Heart right ventricle (tissue), 16 donors: ENCODE measurements around the gene RASGRF2. TPM values are rescaled to one million over a fixed set of nuclear protein-coding genes. Genes with fewer than 3 reads are reported as not detected.
A peak's percentile ranks its signal among the peaks of the same experiment; 100 is the strongest.

ENCODE experiments used
- ATAC-seq, 8 donors: fragments of 200-7000 bp; cut with Tn5 transposase; one replicate each; pipeline ENCODE4 v1.9.1; 2020; ENCODE audit warnings: mild to moderate bottlenecking in 8 of 8, moderate library complexity in 8 of 8, moderate number of reproducible peaks in 1 of 8
- DNase-seq, 2 donors: peaks; one replicate each; pipeline ENCODE4 v3.0.0-alpha.2; 2020
- H3K27ac ChIP-seq, 10 donors: fragments of 200-600 bp; sonication (generic) in 2 of 10; one replicate each; pipeline versions ENCODE4 v1.5.0 to v1.8.0; 2020 to 2022; ENCODE audit warnings: mild to moderate bottlenecking in 3 of 10
- H3K27me3 ChIP-seq, 7 donors: fragments of 200-600 bp; one replicate each; pipeline ENCODE4 v1.8.0; 2021 to 2022; ENCODE audit warnings: mild to moderate bottlenecking in 2 of 7
- H3K36me3 ChIP-seq, 9 donors: fragments of 200-600 bp; sonication (generic) in 1 of 9; one replicate each; pipeline versions ENCODE4 v1.5.0 to v1.8.0; 2020 to 2022; ENCODE audit warnings: mild to moderate bottlenecking in 2 of 9
- H3K4me1 ChIP-seq, 9 donors: fragments of 200-600 bp; sonication (generic) in 1 of 9; one replicate each; pipeline versions ENCODE4 v1.5.0 to v1.8.0; 2020 to 2022; ENCODE audit warnings: mild to moderate bottlenecking in 4 of 9
- H3K4me3 ChIP-seq, 10 donors: fragments of 200-600 bp; sonication (generic) in 2 of 10; one replicate each; pipeline versions ENCODE4 v1.5.0 to v1.8.0; 2020 to 2022; ENCODE audit warnings: mild to moderate bottlenecking in 7 of 10, moderate library complexity in 2 of 10
- H3K9me3 ChIP-seq, 11 donors: fragments of 200-600 bp in 10 of 11; sonication (generic) in 2 of 11; one replicate each; pipeline versions ENCODE4 v1.5.0 to v1.8.0; 2013 to 2022; ENCODE audit warnings: mild to moderate bottlenecking in 2 of 11, control low read depth in 1 of 11, moderate library complexity in 1 of 11
- WGBS, 2 donors: extraction: QIAGEN DNeasy Blood & Tissue Kit; methylation state at CpG; one replicate each; pipeline ENCODE4 v1.1.7; 2013; ENCODE audit warnings: inconsistent platforms in 1 of 2; 5-methylcytosine and 5-hydroxymethylcytosine counted together
- intact Hi-C, 10 donors: fragments of 100-400 bp; cut with DNase I; formaldehyde crosslinking; loops; one replicate each; pipeline versions ENCODE4 v1.11.1 to v1.14.2; 2022
- polyA plus RNA-seq, 2 donors: library from polyadenylated mRNA; stranded (reverse); fragments of 200-250 nt; gene quantifications; one replicate each; pipeline ENCODE4 v1.2.3, GENCODE V29; 2013
- total RNA-seq, 10 donors: library from RNA; stranded (reverse); fragmentation: NEBNext Ultra II Directional in 3 of 10; extraction: Animal tissue kit (Norgen Biotek cat#: 25700) in 3 of 10; gene quantifications; one replicate each; pipeline versions ENCODE4 v1.2.1 to v1.2.4, GENCODE V29; 2021 to 2023
- TF ChIP-seq, protein P1 (sequence below), 9 donors: fragments of 200-600 bp; sonication (generic) in 2 of 9; IDR thresholded peaks; one replicate each; pipeline versions ENCODE4 v1.5.0 to v1.8.0; 2021 to 2022; ENCODE audit warnings: antibody characterized with exemption in 9 of 9, mild to moderate bottlenecking in 5 of 9, moderate library complexity in 1 of 9
- donor health status: Arrhythmogenic right ventricular cardiomyopathy.
- donor health status: ischemic (EF 13 %, LVEDD 7.1; RV severe dilation, severe dysfunction).
- donor health status: healthy with polysubstance abuse.
- donor health status: DM: no; HTN: yes; CAD: no.
- donor health status: DM: no; HTN: no; CAD: no.
- donor health status: ischemic (EF 25% LVEDD 6.9; RV normal size, moderate dysfunction).
- donor health status: ischemic (EF 25% LVEDD 5.7; RV mildly dilated, moderate dysfunction).
- donor health status: healthy.
- donor health status: DM: yes; HTN: yes; CAD: no.
- donor health status: Ischemic cardiomyopathy.
- donor health status: ischemic (EF 35%, LVEDD 5.7; RV mildly dilated, moderate dysfunction).
- donor health status: nonischemic (EF 11% LVEDD 7.7; RV severe dilation, severe dysfunction).
- donor health status: DM: yes; HTN: yes; CAD: no.
- donor health status: PGD.
- donor health status: ischemic (EF 29% LVEDD 5.4; RV normal size, mild dysfunction).
- donor health status: nonischemic (EF 23%, LVEDD 6.1; RV moderate dilation, normal function).

Gene RASGRF2
- total and polyA plus RNA-seq, 12 donors = 2.9 to 13.4 (median 6.8) TPM

DNA sequence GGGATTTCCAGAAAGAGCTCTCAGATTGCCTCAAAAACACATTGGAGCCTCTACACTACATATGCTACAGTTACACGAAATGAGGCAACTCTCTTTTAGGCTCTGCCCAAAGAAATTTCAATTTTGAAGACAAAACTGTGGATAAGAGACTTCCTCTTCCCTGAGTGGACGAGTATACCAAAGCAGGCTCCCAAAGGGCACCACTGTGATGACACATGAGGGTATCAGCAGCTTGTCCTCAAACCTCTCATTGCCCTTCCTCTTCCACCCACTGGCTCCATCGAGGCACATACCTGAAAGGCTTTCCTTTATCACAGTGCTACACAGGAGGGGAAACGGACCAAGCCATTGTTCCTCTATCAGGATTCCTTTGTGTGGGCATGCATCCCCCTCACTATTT, 284.3 kb downstream of the RASGRF2 start:
- peaks cover 0 to 31% (median 0%) of the 10 kb centered on the region in 9 donors for H3K36me3 ChIP-seq
- no peaks in the 10 kb centered on the region for H3K9me3 ChIP-seq
- TF ChIP-seq, protein P1, sequence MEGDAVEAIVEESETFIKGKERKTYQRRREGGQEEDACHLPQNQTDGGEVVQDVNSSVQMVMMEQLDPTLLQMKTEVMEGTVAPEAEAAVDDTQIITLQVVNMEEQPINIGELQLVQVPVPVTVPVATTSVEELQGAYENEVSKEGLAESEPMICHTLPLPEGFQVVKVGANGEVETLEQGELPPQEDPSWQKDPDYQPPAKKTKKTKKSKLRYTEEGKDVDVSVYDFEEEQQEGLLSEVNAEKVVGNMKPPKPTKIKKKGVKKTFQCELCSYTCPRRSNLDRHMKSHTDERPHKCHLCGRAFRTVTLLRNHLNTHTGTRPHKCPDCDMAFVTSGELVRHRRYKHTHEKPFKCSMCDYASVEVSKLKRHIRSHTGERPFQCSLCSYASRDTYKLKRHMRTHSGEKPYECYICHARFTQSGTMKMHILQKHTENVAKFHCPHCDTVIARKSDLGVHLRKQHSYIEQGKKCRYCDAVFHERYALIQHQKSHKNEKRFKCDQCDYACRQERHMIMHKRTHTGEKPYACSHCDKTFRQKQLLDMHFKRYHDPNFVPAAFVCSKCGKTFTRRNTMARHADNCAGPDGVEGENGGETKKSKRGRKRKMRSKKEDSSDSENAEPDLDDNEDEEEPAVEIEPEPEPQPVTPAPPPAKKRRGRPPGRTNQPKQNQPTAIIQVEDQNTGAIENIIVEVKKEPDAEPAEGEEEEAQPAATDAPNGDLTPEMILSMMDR (IDR thresholded peaks at IDR 0.05) = no peak
- ATAC-seq (peak in 2 of 8 donors; percentile 2 to 3), DNase-seq (no peak)
- H3K4me1 ChIP-seq = peaks cover 26 to 100% (median 90%) of the 10 kb centered on the region in 9 donors
- 47 to 64% methylated on average over 4 of the region's 4 CpGs for WGBS, 2 donors
- intact Hi-C loops = no loop called here
- H3K4me3 ChIP-seq = no peak overlapping the region
- H3K27me3 ChIP-seq = no peaks in the 10 kb centered on the region
- H3K27ac ChIP-seq = peak overlapping the region in 8 of 10 donors; percentile 2 to 66 (median 47)

DNA sequence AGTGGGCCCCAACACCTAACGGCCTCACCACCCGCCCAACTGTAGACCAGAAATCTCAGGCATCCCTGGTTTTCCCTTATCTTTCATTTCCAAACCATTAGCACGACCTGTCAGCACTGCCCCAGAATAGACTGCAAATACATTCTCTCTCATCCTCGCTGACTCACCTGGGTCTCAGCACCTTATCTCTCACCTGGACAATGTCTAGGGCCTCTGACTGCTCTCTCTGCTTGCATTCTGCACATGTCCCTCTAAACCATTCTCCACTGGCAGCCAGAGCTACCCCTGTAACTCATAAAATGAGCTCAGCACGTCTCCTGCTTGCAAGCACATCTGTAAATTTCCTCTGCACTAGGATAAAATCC, 285.7 kb downstream of the RASGRF2 start:
- DNase-seq = no peak
- WGBS, 2 donors = 41 to 68% methylated on average over 5 of the region's 5 CpGs
- intact Hi-C loops = loop anchor here in 1 of 10 donors (5.0 kb wide), 1 partner anchor 51 kb away; no protein-coding TSS in a partner anchor
- ATAC-seq = peak in 1 of 8 donors; percentile 5
- no peak overlapping the region for H3K4me3 ChIP-seq
- peak overlapping the region in 5 of 10 donors; percentile 18 to 64 (median 59) for H3K27ac ChIP-seq
- no peaks in the 10 kb centered on the region for H3K9me3 ChIP-seq
- no peaks in the 10 kb centered on the region for H3K27me3 ChIP-seq
- peaks cover 0 to 30% (median 0%) of the 10 kb centered on the region in 9 donors for H3K36me3 ChIP-seq
- H3K4me1 ChIP-seq = peaks cover 26 to 99% (median 84%) of the 10 kb centered on the region in 9 donors
- TF ChIP-seq, protein P1 (IDR thresholded peaks at IDR 0.05) = no peak

DNA sequence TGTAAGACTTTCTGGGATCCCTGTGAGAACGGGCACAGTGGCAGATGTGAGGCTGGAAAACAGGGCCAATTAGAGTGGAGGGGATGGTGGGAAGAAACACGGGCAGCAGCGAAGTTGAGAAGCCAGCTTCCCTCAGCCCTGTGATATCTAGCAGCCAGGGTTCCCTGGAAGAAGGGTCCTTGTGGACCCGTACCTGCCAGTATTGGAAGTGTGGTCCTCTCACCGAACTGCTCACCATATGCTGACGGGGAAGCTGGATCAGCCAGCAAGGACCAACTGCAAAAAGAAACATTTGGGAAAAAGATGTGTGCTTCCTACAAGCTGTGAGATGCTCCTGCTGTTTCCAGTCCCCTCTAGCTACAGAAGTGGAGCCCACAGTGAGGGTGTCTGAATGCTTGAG, 286.5 kb downstream of the RASGRF2 start:
- no peaks in the 10 kb centered on the region for H3K9me3 ChIP-seq
- intact Hi-C loops = loop anchor here in 1 of 10 donors (5.0 kb wide), 1 partner anchor 51 kb away; no protein-coding TSS in a partner anchor
- WGBS, 2 donors = 52 to 70% methylated on average over 6 of the region's 6 CpGs
- H3K27ac ChIP-seq = peak overlapping the region in 5 of 10 donors; percentile 2 to 64 (median 59)
- no peak for DNase-seq
- TF ChIP-seq, protein P1 (IDR thresholded peaks at IDR 0.05) = no peak
- no peak overlapping the region for H3K4me3 ChIP-seq
- peaks cover 0 to 35% (median 4%) of the 10 kb centered on the region in 9 donors for H3K36me3 ChIP-seq
- H3K4me1 ChIP-seq = peaks cover 26 to 98% (median 86%) of the 10 kb centered on the region in 9 donors
- no peak for ATAC-seq
- H3K27me3 ChIP-seq = no peaks in the 10 kb centered on the region

DNA sequence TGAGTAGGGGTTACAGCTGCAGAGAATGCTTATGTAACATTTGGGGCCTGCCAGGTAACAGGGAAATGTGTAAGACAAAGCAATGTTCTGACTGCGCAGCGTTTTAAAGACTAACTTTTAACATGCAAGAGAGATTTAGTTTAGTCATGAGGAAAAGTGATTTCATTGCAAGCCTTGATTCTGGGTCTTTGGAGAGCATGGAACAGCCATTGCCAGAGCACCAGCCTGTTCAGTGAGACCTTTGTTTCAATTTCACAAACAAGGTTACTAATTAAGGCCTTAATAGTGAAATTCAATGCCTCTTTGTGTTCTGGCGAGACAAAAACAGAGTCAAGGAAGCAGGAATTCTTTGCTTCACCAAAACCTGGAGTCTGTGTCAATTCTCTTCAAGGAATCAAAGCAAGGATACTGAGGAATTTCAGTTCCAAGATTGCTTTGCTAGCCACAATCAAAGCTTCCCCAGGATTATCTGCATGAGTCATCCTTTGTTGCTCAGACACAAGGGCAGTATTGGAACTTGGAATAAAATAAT, 287.3 kb downstream of the RASGRF2 start:
- Histone ChIP-seq H3K4me1 (peaks cover 23 to 98% (median 81%) of the 10 kb centered on the region in 9 donors), H3K27ac (peak overlapping the region in 6 of 10 donors; percentile 2 to 64 (median 32)), H3K27me3 (no peaks in the 10 kb centered on the region), H3K36me3 (peaks cover 0 to 43% (median 8%) of the 10 kb centered on the region in 9 donors), H3K9me3 (no peaks in the 10 kb centered on the region), H3K4me3 (no peak overlapping the region)
- no peak for ATAC-seq
- no peak for DNase-seq
- TF ChIP-seq, protein P1 (IDR thresholded peaks at IDR 0.05) = no peak
- 50 to 61% methylated on average over 3 of the region's 3 CpGs for WGBS, 2 donors
- intact Hi-C loops = loop anchor here in 1 of 10 donors (5.0 kb wide), 1 partner anchor 50 kb away; no protein-coding TSS in a partner anchor
